MM.1S (cell line): ENCODE results near the gene BEND2.

Experiments
- DNase-seq: peaks from one replicate; pipeline ENCODE4 v3.0.0-alpha.2; 2015
- H2AFZ ChIP-seq: fragments of 300-600 bp; sonication (generic); 2 replicates; pipeline ENCODE4 v1.6.0; 2016; ENCODE audit warnings: antibody characterized with exemption, low read length
- H3F3A ChIP-seq: fragments of 300-600 bp; sonication (generic); 2 replicates; pipeline ENCODE4 v1.6.1; 2016; ENCODE audit warnings: mild to moderate bottlenecking, antibody characterized with exemption, low read length, moderate library complexity, mixed read lengths; ENCODE audit not compliant: insufficient read depth
- H3K27ac ChIP-seq: fragments of 300-600 bp; sonication (generic); 2 replicates; pipeline ENCODE4 v1.5.1; 2016; ENCODE audit warnings: mild to moderate bottlenecking, low read length
- H3K27me3 ChIP-seq: fragments of 300-600 bp; sonication (generic); replicated peaks from 2 replicates; pipeline ENCODE4 v1.6.0; 2016; ENCODE audit warnings: low read length; ENCODE audit not compliant: insufficient read depth
- H3K36me3 ChIP-seq: fragments of 300-600 bp; sonication (generic); replicated peaks from 2 replicates; pipeline ENCODE4 v1.6.1; 2016; ENCODE audit warnings: mild to moderate bottlenecking, low read length, mixed read lengths; ENCODE audit not compliant: insufficient read depth
- H3K4me1 ChIP-seq: fragments of 300-600 bp; sonication (generic); 2 replicates; pipeline ENCODE4 v1.6.1; 2016; ENCODE audit warnings: low read length, mixed read lengths
- H3K4me2 ChIP-seq: fragments of 300-600 bp; sonication (generic); 2 replicates; pipeline ENCODE4 v1.6.0; 2016; ENCODE audit warnings: low read depth, low read length
- H3K4me3 ChIP-seq: fragments of 300-600 bp; sonication (generic); 2 replicates; pipeline ENCODE4 v1.5.1; 2016; ENCODE audit warnings: low read length, mixed read lengths
- H3K79me2 ChIP-seq: fragments of 300-600 bp; sonication (generic); 2 replicates; pipeline ENCODE4 v1.6.1; 2016; ENCODE audit warnings: mixed run types, low read length, mixed read lengths
- H3K9ac ChIP-seq: fragments of 300-600 bp; sonication (generic); 2 replicates; pipeline ENCODE4 v1.6.1; 2016; ENCODE audit warnings: low read length, mixed read lengths
- H3K9me2 ChIP-seq: fragments of 300-600 bp; sonication (generic); replicated peaks from 2 replicates; pipeline ENCODE4 v1.6.1; 2016; ENCODE audit warnings: mild to moderate bottlenecking, low read length, mixed read lengths; ENCODE audit not compliant: insufficient read depth
- H3K9me3 ChIP-seq: fragments of 300-600 bp; sonication (generic); replicated peaks from 2 replicates; pipeline ENCODE4 v1.6.1; 2016; ENCODE audit warnings: mild to moderate bottlenecking, low read length, mixed read lengths; ENCODE audit not compliant: insufficient read depth
- H4K20me1 ChIP-seq: fragments of 300-600 bp; sonication (generic); 2 replicates; pipeline ENCODE4 v1.6.1; 2016; ENCODE audit warnings: mild to moderate bottlenecking, low read length, moderate library complexity, mixed read lengths; ENCODE audit not compliant: insufficient read depth
- EZH2 ChIP-seq: fragments of 300-600 bp; sonication (generic); optimal IDR thresholded peaks from 2 replicates; pipeline ENCODE3; 2017; ENCODE audit warnings: low read depth, mild to moderate bottlenecking, antibody characterized with exemption, low read length, mixed read lengths
- EZH2phosphoT487 ChIP-seq: fragments of 300-600 bp; sonication (generic); IDR thresholded peaks from 2 replicates; pipeline ENCODE4 v1.6.1; 2018; ENCODE audit warnings: antibody characterized with exemption, low read length
- TF ChIP-seq, protein P1 (sequence below): fragments of 300-600 bp; sonication (generic); IDR thresholded peaks from 2 replicates; pipeline ENCODE4 v1.5.1; 2016; ENCODE audit warnings: antibody characterized with exemption, low read length, mixed read lengths

Gene BEND2

DNA sequence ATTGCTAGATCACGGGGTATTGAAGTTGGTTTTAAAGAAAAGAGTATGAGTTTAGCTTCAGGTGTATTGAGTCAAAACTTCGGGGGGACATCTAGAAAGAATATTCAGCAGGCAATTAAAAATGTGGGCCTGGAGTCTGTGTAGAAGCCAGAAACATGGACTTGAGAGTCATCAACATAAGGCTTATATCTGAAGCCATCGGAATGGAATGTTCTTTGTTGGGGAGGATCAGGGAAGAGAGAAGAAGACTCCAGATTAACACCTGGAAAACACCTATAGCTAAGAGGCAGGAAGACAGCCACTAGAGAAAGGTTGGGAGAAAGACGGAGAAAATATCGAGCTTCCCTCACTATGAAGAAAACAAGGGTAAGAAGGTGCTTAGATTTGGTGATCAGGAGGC lies 69.5 kb downstream of the BEND2 start:
- Histone ChIP-seq H3K4me3 (no peak overlapping the region), H4K20me1 (no peaks in the 10 kb centered on the region), H3K36me3 (no peaks in the 10 kb centered on the region), H3K9ac (no peak overlapping the region), H3K9me3 (no peaks in the 10 kb centered on the region), H3K4me2 (no peak overlapping the region), H3K79me2 (no peaks in the 10 kb centered on the region), H3K27ac (no peak overlapping the region), H3K4me1 (no peaks in the 10 kb centered on the region), H3K27me3 (no peaks in the 10 kb centered on the region), H3K9me2 (no peaks in the 10 kb centered on the region), H3F3A (no peaks in the 10 kb centered on the region), H2AFZ (no peak overlapping the region)
- TF ChIP-seq EZH2, result no peak
- TF ChIP-seq, protein P1, sequence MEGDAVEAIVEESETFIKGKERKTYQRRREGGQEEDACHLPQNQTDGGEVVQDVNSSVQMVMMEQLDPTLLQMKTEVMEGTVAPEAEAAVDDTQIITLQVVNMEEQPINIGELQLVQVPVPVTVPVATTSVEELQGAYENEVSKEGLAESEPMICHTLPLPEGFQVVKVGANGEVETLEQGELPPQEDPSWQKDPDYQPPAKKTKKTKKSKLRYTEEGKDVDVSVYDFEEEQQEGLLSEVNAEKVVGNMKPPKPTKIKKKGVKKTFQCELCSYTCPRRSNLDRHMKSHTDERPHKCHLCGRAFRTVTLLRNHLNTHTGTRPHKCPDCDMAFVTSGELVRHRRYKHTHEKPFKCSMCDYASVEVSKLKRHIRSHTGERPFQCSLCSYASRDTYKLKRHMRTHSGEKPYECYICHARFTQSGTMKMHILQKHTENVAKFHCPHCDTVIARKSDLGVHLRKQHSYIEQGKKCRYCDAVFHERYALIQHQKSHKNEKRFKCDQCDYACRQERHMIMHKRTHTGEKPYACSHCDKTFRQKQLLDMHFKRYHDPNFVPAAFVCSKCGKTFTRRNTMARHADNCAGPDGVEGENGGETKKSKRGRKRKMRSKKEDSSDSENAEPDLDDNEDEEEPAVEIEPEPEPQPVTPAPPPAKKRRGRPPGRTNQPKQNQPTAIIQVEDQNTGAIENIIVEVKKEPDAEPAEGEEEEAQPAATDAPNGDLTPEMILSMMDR, result no peak
- TF ChIP-seq EZH2phosphoT487, result no peak
- no peak for DNase-seq

DNA sequence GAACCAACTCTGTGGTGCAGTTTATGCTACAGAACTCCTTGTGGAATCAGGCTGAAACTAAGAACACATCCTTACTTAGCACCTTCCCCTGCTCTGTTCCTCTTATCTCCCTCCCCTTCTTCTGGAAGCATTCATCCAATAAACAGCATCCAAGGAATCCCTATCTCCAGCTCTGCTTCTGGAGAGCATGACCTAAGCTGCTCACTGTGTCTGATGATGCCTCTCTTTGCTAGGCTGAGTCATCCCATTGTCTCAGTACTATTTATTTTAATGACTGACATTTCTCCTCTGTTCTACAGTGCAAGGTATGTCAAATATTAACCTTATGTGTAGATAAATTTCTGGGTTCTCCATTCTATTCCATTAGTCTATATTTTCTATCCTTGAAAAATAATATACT lies 71.2 kb downstream of the BEND2 start:
- no peak overlapping the region for H2AFZ ChIP-seq
- no peak overlapping the region for H3K27ac ChIP-seq
- H3K9me2 ChIP-seq, result no peaks in the 10 kb centered on the region
- H3K79me2 ChIP-seq, result no peaks in the 10 kb centered on the region
- H3K4me1 ChIP-seq, result no peaks in the 10 kb centered on the region
- H3K27me3 ChIP-seq, result no peaks in the 10 kb centered on the region
- TF ChIP-seq EZH2phosphoT487 (no peak), EZH2 (no peak)
- TF ChIP-seq, protein P1, result no peak
- no peaks in the 10 kb centered on the region for H4K20me1 ChIP-seq
- H3K4me3 ChIP-seq, result no peak overlapping the region
- no peaks in the 10 kb centered on the region for H3K9me3 ChIP-seq
- H3F3A ChIP-seq, result no peaks in the 10 kb centered on the region
- H3K4me2 ChIP-seq, result no peak overlapping the region
- H3K36me3 ChIP-seq, result no peaks in the 10 kb centered on the region
- no peak for DNase-seq
- H3K9ac ChIP-seq, result no peak overlapping the region

DNA sequence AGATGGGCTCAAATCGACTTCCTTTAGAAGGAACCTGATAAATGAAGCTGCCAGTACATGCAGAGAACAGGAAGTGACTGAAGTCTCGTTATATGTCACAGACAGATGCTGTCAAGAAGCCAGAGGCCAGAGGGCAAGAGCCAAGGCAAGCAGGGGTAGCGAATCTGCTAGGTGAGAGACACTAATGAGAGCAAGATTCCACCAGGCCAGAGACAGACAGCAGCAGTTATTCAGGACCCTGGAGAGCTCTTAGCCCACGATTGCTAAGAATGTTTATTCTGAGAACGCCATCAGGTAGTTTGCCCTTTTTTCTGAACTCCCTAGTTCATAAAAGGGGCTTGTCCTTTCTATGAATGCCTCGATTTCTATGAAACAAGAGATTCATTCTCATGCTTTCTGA lies 73.7 kb downstream of the BEND2 start:
- Histone ChIP-seq H3K79me2 (no peaks in the 10 kb centered on the region), H4K20me1 (no peaks in the 10 kb centered on the region), H3F3A (no peaks in the 10 kb centered on the region), H3K36me3 (no peaks in the 10 kb centered on the region), H3K27ac (no peak overlapping the region), H2AFZ (no peak overlapping the region), H3K9me2 (no peaks in the 10 kb centered on the region), H3K9me3 (no peaks in the 10 kb centered on the region), H3K4me2 (no peak overlapping the region), H3K4me3 (no peak overlapping the region), H3K27me3 (no peaks in the 10 kb centered on the region), H3K4me1 (no peaks in the 10 kb centered on the region), H3K9ac (no peak overlapping the region)
- TF ChIP-seq EZH2phosphoT487, result no peak
- TF ChIP-seq EZH2, result no peak
- TF ChIP-seq, protein P1, result no peak
- no peak for DNase-seq

DNA sequence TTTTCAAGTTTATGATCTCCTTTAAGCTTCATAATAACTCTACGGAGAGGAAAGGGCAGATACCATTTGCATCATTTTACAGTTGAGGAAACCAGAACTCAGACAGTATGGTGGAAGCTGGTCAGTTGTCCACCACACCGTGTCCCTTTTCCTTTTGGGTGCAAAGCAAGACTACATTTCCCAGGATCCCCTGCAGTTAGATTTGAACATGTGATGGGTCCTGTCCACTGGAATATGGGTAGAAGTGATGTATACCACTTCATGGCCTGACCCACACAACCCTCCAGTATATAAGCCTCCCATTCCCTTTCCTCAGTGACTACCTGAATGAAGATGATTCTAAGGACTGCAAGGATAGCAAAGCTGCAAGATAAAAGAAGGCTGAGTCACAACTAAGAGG lies 74.7 kb downstream of the BEND2 start:
- no peaks in the 10 kb centered on the region for H3K27me3 ChIP-seq
- no peaks in the 10 kb centered on the region for H3K36me3 ChIP-seq
- no peak overlapping the region for H3K9ac ChIP-seq
- no peak for DNase-seq
- TF ChIP-seq, protein P1, result no peak
- TF ChIP-seq EZH2, result no peak
- TF ChIP-seq EZH2phosphoT487, result no peak
- no peaks in the 10 kb centered on the region for H4K20me1 ChIP-seq
- H3K4me1 ChIP-seq, result no peaks in the 10 kb centered on the region
- H3K4me3 ChIP-seq, result no peak overlapping the region
- H3K79me2 ChIP-seq, result no peaks in the 10 kb centered on the region
- H3K9me2 ChIP-seq, result no peaks in the 10 kb centered on the region
- H3K4me2 ChIP-seq, result no peak overlapping the region
- no peak overlapping the region for H2AFZ ChIP-seq
- no peaks in the 10 kb centered on the region for H3K9me3 ChIP-seq
- H3F3A ChIP-seq, result no peaks in the 10 kb centered on the region
- H3K27ac ChIP-seq, result no peak overlapping the region
